Stimulated activated CD4-positive, alpha-beta T cell treated with anti-CD3 and anti-CD28 coated beads, Interleukin-12 subunit alpha, Interleukin-12 subunit beta, amount 100 ng/mL, for 48 hours (primary cell): ENCODE results near the gene MELK.

ENCODE experiments used
- DNase-seq, 3 donors: peaks; one replicate each; pipeline ENCODE4 v3.0.0-alpha.2; 2020; ENCODE audit warnings: low read depth in 2 of 3, low spot score in 1 of 3

MELK gene

DNA sequence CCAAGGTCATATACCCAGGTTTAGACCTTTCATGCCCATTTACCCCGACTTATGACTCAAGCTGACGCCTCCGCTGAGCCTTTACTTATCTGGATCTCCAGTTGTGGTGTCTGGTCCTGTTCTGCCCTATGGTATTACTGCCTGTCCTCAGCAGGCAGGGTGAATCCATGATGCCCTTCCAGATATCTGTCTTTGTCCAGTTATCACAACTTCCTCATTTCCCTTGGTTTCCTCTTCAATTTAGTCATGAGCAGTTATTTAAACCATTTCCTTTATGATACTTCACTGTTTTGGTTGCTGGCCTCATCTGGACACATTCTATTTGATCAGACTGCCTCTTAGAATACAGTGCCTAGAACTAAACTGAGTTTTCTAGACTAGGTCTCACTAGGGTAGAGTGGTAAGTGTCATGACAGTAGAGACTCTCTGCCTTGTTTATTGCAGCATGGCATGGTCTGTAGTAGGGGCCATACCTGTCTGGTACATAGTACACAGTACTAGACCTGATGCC, 93.3 kb downstream of the MELK start:
- DNase-seq, result no peak

DNA sequence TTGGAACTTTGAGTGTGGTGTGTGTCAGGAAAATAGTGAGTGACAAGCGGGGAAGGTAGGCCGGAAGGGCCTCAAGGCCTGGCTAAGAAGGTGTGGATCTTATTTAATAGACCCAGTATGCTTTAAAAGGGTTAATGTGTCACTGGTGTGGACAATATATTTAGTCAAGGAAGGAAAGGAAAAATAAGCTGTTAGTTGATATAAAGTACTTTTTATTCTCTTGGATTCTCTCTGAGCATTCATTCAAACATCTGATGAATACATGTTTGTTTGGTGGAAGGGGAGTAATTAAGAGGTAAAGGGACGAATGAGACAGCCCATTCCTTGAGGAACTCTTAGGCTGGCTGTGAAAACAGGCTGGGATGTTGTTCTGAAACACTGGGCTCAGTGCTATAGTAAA, 98.9 kb downstream of the MELK start:
- DNase-seq, result no peak

DNA sequence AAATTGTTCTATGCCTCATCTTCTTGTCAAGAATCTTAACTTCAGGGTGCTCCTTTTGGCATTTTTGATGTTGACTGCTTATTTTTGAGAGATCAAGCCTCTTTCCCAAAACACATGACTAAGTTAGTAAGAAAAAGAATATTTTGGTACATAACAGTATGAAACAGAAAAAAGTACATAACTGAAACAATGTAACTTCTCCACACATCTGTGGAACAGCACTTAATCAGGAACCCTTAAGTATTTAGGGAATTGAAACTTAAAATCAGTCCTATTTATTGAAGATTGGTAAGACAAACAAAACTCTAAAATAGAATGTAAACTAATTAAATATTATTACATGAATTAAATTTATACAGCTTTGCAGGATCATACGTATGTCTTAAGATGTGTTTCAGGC, 103.4 kb downstream of the MELK start:
- DNase-seq, result no peak

DNA sequence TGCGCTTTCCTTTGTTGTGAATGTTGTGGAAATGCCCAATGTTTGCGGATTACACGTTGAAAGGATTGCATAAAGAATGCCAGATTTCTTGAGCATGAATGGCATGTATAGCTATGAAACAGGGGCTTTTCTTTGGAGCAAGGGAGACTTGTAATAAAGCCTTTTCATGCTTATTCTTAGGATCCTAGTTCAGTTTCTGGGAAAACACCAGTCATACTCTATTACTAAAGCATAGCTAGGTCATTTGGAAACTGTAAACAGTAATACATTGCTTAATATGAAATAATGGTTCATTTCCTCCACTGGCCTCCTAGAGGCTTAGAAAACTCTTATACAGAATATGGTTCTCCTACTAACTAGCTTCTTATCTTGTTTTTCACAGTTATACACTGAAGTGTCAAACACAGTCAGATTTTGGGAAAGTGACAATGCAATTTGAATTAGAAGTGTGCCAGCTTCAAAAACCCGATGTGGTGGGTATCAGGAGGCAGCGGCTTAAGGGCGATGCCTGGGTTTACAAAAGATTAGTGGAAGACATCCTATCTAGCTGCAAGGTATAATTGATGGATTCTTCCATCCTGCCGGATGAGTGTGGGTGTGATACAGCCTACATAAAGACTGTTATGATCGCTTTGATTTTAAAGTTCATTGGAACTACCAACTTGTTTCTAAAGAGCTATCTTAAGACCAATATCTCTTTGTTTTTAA, 104.2 kb downstream of the MELK start:
- DNase-seq, result peak in 1 of 3 donors; percentile 1

DNA sequence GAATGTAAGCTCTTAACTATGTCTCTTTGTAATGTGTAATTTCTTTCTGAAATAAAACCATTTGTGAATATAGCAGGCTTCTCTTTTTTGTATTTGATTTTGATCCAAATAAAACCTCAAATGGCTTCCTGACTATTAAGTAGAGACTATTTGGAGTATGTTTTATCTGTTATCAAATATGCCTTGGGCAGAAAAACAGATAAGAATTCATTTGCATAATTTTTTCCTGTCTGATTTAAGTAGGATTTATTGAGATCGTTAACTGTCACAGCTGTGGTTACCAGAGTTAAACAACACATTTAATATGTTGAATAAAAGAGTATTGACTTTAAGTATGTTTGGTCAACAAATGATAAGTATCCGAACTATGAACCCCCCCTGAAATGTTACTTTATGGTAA, 104.9 kb downstream of the MELK start:
- no peak for DNase-seq

DNA sequence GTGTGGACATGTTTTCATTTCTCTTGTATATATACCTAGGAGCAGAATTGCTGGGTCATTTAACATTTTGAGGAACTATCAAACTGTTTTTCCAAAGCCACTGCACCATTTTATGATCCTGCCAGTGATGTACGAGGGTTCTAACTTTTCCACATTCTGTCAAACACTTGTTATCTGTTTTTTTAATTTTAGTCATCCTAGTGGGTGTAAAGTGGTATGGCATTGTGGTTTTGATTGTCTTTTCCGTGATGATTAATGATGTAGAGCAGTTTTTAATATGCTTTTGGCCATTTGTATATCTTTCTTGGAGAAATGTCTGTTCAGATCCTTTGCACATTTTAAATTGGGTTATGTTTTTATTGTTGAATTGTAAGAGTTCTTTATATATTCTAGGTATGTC, 107.0 kb downstream of the MELK start:
- DNase-seq, result no peak

DNA sequence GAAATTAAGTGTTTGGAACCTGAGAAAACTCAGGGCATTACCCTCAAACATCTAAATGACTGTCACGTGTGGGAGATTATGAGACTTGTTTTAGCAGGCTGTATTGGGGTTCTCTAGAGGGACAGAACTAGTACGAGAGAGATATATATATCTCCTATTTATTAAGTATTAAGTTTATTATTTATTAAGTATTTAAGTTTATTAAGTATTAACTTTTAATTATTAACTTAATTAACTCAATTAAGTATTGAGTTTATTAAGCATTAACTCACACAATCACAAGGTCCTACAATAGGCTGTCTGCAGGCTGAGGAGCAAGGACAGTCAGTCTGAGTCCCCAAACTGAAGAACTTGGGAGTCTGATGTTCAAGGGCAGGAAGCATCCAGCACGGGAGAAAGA, 113.8 kb downstream of the MELK start:
- no peak for DNase-seq

DNA sequence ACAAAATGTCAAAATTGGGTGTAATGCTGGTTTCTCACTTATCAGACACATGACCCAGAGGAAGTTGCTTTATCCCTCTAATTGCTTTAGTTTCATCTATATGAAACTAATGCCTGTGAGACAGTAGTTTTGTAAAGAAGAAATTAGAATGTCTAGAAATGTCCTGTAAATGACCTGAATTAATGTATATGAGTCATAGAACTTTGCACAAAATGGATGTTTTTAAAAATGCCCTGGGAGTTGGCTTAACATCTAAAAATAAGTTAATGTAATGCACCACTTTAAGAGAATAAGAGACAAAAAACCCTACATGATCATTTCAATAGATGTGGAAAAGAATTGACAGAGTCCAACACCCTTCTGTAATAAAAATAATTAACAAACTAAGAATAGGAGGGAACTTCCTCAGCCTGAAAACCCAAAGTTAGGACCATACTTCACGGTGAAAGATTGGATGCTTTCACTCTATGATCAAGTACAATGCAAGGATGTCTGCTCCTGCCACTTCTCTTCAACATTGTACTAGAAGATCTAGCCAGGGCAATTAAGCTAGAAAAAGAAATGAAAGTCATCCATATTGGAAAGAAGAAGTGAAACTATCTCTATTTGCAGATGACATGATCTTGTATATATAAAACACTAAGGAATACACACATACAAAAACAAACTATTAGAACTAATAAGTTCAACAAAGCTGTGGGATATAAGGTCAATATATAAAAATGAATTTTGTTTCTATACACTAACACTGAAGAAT, 117.9 kb downstream of the MELK start:
- DNase-seq, result no peak

DNA sequence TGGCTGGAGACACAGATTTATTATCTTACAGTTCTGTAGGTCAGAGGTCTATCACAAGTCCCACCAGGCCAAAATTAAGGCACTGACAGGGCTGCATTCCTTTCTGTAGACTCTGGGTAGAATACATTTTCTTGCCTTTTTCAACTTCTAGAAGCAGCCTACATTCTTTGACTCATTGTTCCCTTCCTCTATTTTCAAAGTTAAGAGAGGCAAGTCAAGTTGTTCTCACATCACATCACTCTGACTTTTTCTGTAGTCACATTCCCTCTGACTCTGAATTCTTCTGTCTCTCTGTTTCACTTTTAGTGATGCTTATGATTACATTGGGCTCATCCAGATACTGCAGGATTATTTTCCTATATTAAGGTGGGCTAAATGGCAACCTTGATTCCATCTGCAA, 119.0 kb downstream of the MELK start:
- no peak for DNase-seq

DNA sequence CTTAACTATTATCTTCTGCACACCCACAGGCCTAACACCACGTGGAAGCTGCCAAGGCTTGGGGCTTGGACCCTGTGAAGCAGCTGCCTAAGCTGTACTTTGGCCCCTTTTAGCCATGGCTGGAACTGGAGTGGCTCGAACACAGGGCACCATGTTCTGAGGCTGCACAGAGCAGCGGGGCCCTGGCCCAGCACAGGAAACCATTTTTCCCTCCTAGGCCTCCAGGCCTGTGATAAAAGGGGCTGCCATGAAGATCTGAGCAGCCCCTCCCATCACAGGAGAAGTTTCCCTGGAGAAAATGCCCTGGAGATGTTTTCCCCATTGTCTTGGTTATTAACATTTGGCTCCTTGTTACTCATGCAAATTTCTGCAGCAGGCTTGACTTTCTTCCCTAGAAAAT, 126.3 kb downstream of the MELK start:
- no peak for DNase-seq

DNA sequence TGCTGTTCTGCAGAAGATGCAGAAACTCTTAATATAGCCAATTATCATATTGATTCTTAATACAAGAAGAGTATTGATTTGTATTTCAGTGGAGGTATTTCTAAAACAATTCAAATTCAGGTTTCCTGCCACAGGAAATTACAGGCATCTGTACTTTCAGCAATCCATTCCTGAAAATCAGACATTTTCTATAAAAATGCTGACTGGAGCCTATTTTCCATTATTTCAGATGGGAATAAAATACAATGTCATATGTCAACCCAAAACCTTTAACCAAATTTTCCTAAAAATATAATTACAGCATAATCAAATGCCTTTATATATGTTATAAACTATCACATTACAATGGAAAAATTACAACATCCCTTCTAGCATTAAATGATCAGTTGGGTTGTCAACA, 131.5 kb downstream of the MELK start:
- DNase-seq, result no peak

DNA sequence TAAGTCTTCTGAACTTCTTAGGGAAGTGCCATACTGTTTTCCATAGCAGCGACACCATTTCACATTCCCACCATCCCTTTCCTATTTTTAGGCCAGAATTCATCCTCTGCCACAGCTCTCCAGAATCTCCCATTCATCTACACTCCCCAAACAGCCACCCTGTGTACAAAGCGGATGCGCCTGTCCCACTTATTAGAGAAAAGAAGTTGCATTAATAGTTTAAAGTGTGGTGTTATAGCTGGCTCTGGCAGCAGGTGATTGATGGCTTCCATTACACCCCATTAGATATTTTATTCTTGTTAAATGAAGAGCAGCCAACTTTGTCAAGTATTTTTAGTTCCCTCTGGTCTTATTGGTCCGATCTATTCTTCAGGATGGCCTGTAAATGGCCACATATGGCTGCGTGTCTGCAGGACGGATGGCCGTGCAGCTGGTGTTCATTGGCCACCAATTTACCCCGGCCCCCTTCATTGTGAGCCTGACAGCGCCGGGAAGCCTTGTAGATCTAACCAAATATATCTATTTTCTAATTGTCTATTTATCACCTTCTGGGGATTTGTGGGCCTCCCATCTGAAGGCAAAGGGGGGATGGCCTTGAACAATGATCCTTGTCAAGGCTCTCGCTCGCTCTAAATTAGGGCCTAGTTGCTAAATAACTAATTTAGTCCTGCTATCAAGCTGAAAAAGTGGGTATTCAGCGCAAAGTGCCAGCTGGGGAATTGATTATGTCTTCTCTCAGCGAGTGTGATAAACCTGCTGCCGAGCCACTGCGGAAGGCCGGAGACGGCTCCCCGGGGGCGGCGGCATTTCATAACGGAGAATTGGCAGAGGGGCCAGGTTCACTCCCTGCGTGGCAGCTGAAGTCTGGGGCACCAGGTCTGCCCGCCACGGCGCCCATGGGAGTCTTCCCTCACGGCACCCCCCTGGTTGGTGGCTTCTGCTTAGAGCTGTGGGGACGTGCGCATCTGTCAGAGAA, 141.1 kb downstream of the MELK start:
- DNase-seq, result no peak

DNA sequence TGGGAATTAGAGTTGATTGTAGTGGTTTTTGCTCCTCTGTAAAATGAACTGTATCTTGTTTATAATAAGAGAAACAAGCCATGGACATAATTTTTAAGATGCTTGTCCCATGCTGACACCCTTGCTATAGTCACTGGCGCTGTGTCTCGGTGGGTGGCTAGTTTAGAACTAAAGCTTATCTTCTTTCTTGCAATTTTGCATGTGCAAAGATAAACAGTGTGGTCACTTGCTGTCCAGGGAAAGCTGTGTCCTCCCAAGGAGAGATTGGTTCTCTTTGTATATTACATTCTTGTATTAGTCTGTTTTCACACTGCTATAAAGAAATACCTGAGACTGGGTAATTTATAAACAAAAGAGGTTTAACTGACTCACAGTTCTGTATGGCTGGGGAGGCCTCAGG, 143.8 kb downstream of the MELK start:
- no peak for DNase-seq

DNA sequence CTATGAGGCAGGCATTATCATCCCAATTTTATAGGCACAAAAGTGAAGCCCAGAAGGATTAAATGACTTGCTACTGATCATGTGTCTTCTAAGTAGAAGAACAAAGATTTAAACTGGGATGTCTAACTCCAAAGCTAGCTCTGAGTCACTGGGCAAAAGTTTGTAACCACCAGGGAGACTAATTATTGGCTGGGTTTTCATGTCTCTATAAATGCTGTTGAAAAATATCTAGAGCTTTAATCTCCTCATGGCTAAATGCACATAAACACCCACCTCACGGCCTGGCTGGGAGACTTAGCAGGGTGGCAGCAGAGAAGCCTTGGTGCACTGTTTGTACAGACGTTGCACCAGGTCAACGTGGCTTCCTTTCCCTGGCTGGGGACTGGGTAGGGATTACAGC, 144.6 kb downstream of the MELK start:
- no peak for DNase-seq

DNA sequence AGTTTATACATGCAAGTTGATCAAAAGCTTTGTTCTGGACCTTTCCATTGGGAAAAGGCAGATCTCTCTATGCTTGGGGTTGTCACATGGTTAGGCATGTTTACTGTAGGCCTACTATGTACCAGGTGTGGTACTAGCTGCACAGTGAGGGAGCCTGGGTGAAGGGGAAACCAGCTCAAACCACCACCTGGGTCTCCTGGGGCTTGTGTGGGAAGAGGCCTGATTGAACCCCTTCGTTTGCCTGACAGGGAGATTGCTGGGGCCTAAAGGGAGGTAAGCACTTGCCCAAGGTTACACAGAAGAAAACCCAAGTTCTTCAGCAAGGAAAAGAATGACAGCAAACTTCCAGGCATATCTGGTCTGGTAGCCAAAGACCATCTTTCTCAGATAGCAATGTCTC, 145.9 kb downstream of the MELK start:
- DNase-seq, result no peak

DNA sequence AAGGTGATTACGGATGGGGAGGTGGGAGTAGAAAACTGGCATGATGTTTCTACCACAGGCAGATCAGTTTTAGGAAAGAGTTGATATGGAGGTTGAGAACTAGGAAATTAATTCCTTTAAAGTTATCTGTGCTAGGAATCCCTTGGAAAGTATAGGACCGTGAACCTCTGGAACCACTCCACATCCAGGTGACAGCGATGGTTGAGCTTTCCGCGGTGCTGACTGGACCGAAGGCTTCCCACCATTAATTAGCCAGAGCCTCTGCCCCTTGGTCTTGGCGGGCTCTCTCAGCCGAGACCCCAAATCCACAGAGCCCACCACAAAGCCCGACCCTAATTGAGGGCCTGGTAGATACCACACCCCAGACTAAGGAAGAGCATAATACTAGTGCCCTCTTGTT, 147.3 kb downstream of the MELK start:
- DNase-seq, result no peak

DNA sequence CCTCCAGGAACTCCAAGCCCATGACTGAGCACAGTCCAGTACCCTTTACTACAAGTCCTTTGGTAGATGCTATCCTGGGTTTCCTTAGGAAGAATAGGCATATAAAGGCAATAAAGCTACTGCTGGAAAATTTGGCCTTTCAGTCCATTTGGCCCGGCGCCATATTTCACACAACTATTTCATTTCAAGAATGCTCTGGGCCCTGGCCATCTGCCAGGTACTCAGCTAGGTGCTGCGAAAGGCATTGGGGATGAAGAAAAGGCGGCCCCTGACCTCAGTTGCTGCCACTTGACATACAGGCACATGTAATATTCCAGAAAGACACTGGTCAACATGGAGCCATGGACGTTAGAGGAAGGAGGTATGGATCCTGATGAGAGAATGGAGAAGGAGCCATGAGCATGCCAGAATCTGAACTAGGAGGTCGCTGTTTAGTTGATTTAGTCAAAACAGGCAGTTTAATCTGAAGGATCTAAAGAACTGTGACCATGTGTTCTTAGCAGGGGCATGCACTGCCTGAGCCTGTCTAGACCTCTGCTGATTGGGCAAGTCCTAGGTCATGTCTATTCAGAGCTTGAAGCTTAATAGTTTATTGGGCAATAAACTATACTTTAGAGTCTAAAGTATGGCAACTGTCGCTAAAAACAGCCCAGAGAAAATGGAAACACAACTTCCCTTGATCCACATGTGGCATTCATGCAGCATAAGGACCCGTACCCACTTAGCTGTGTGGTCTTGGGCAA, 149.3 kb downstream of the MELK start:
- no peak for DNase-seq

DNA sequence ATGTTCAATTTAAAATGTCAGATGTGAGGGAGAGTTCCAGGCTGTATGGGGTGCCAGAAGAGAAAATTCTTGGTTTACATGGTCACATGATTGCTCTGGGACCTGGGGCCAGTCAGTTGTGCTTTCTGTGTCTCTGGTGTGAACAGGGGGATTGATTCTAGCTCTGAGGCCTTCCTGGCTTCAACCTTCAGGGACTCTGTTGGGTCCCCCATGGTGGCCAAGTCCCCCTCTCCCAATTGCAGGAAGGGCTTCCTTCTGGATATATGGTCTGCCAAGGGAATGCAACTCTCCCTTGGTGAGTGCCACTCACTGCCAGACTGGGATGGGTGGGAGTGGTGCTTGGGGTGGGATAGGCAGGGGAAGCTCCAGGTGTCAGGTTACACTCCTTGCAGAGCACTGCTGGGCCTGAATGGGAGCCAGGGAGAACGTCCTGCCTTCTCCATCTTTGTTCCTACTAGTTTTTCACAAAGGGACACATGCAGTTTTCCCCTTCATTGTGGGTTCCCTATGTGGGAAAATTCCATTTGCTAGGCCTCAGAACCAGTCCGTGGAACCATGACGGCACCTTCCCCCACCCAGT, 153.2 kb downstream of the MELK start:
- DNase-seq, result no peak
